ENCODE measurements around the gene SBF2.
A peak's percentile ranks its signal among the peaks of the same experiment; 100 is the strongest.

The SBF2 gene

GRCh38 chr11:10303558-10304363 lies 9.7 kb upstream of the SBF2 start:
- TF ChIP-seq, protein P1, sequence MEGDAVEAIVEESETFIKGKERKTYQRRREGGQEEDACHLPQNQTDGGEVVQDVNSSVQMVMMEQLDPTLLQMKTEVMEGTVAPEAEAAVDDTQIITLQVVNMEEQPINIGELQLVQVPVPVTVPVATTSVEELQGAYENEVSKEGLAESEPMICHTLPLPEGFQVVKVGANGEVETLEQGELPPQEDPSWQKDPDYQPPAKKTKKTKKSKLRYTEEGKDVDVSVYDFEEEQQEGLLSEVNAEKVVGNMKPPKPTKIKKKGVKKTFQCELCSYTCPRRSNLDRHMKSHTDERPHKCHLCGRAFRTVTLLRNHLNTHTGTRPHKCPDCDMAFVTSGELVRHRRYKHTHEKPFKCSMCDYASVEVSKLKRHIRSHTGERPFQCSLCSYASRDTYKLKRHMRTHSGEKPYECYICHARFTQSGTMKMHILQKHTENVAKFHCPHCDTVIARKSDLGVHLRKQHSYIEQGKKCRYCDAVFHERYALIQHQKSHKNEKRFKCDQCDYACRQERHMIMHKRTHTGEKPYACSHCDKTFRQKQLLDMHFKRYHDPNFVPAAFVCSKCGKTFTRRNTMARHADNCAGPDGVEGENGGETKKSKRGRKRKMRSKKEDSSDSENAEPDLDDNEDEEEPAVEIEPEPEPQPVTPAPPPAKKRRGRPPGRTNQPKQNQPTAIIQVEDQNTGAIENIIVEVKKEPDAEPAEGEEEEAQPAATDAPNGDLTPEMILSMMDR (conservative IDR thresholded peaks at IDR 0.05; ENCODE audit: low read depth, low read length), result no peak
- DNase-seq (ENCODE audit: low read depth), result no peak
- H3K4me3 ChIP-seq (ENCODE audit: low read length), result peak overlapping the region; percentile 86

DNA sequence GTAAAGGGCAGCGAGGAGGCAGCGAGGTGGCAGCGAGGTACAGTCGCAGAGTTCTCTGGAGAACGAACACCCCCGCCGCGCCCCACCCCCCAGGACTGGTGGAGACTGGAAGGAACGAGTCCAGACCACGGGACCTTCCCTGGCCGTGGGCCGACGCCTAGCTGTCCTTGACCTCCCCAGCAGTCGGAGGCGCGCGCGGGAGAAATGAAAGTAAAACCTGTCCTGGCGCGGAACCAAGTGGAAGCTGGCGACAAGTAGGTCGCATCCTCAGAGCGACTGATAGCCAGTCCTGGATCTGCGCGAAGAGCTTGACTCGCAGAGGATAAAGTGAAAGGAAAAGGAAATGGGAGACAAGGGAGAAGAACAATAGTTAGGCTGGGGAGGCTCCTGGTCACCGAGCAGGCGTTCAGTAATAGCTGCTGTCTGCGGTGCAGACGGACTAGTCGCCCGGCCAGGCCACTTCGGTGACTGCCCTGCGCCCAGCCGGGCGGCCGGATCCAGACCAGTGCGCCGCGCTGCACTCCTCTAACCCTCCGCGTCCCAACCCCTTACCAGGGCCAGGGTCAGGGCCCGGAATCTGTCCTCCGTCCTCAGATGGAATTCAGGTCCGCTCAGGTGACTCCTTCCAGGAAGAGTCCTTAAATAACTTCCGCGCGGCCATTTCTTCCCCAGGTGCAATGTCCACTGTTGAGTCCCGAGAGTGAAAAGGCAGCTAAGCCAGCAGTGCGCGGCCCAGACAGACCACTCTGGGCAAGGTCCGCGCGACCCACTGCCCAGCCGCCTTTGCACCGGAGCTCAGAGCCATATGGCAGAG lies 8.9 kb upstream of the SBF2 start:
- TF ChIP-seq, protein P1 (conservative IDR thresholded peaks at IDR 0.05; ENCODE audit: low read depth, low read length), result no peak
- peak overlapping the region; percentile 86 for H3K4me3 ChIP-seq (ENCODE audit: low read length)
- no peak for DNase-seq (ENCODE audit: low read depth)

- TF ChIP-seq, protein P1 (conservative IDR thresholded peaks at IDR 0.05; ENCODE audit: low read depth, low read length), result no peak
Observed at GRCh38 chr11:10302359-10302743, 8.3 kb upstream of the SBF2 start.

GRCh38 chr11:10301656-10302358 lies 7.8 kb upstream of the SBF2 start:
- DNase-seq (ENCODE audit: low read depth), result no peak
- TF ChIP-seq, protein P1 (conservative IDR thresholded peaks at IDR 0.05; ENCODE audit: low read depth, low read length), result no peak
- H3K4me3 ChIP-seq (ENCODE audit: low read length), result peak overlapping the region; percentile 86

More at GRCh38 chr11:10302359-10302743, 8.3 kb upstream of the SBF2 start:
- no peak for DNase-seq (ENCODE audit: low read depth)
- H3K4me3 ChIP-seq (ENCODE audit: low read length), result peak overlapping the region; percentile 86

DNA sequence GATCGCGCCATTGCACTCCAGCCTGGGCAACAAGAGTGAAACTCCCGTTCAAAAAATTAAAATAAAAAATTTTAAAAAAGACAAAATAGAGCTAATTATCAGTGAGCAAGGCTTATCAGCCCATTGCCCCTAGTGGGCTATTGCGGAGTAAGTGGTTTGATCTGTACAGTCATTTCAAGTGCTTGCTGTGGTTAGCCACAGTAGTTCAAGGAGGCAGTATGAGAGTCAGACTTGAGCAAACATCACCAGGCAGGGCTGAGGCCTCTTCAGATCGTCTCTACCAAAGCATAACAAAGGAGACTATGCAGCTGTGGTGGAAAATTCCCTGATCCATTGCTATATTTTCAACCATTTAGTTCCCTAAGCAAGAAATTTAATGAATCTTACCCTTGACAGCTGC lies 4.3 kb upstream of the SBF2 start:
- H3K4me3 ChIP-seq (ENCODE audit: low read length), result no peak overlapping the region
- TF ChIP-seq, protein P1 (conservative IDR thresholded peaks at IDR 0.05; ENCODE audit: low read depth, low read length), result peak; percentile 31
- no peak for DNase-seq (ENCODE audit: low read depth)

- DNase-seq (ENCODE audit: low read depth), result no peak
- peak overlapping the region; percentile 79 for H3K4me3 ChIP-seq (ENCODE audit: low read length)
- TF ChIP-seq, protein P1 (conservative IDR thresholded peaks at IDR 0.05; ENCODE audit: low read depth, low read length), result no peak
Observed at GRCh38 chr11:10295064-10295901, 1.3 kb upstream of the SBF2 start.
